Karpas-422 (cell line): ENCODE results near the gene GRK5. TPM values are rescaled to one million over a fixed set of nuclear protein-coding genes. Genes with fewer than 3 reads are reported as not detected.

ENCODE experiments used
- DNase-seq: peaks from one replicate; pipeline ENCODE4 v3.0.0-alpha.2; 2015
- H2AFZ ChIP-seq: fragments of 200-600 bp; sonication (generic); 2 replicates; pipeline ENCODE4 v1.6.1; 2014; ENCODE audit warnings: antibody characterized with exemption, low read length, mixed read lengths
- H3K27ac ChIP-seq: fragments of 200-600 bp; sonication (generic); 2 replicates; pipeline ENCODE4 v1.5.1; 2014; ENCODE audit warnings: mild to moderate bottlenecking, low read length, moderate library complexity
- H3K27me3 ChIP-seq: fragments of 200-600 bp; sonication (generic); 2 replicates; pipeline ENCODE4 v1.6.1; 2014; ENCODE audit warnings: low read length, mixed read lengths
- H3K36me3 ChIP-seq: fragments of 200-600 bp; sonication (generic); 2 replicates; pipeline ENCODE4 v1.6.1; 2014; ENCODE audit warnings: low read length, mixed read lengths; ENCODE audit not compliant: insufficient read depth
- H3K4me1 ChIP-seq: fragments of 200-600 bp; sonication (generic); 2 replicates; pipeline ENCODE4 v1.6.1; 2014; ENCODE audit warnings: mild to moderate bottlenecking, low read length, mixed read lengths
- H3K4me2 ChIP-seq: fragments of 200-600 bp; sonication (generic); 2 replicates; pipeline ENCODE4 v1.6.1; 2014; ENCODE audit warnings: low read length, low read depth, mild to moderate bottlenecking; ENCODE audit not compliant: poor library complexity, severe bottlenecking
- H3K4me3 ChIP-seq: fragments of 200-600 bp; sonication (generic); 2 replicates; pipeline ENCODE4 v1.5.1; 2014; ENCODE audit warnings: mild to moderate bottlenecking, antibody characterized with exemption, low read length, mixed read lengths
- H3K79me2 ChIP-seq: fragments of 200-600 bp; sonication (generic); 2 replicates; pipeline ENCODE4 v1.6.1; 2014; ENCODE audit warnings: mild to moderate bottlenecking, low read length, mixed read lengths
- H3K9ac ChIP-seq: fragments of 200-600 bp; sonication (generic); 2 replicates; pipeline ENCODE4 v1.6.0; 2014; ENCODE audit warnings: low read length
- H3K9me2 ChIP-seq: fragments of 200-600 bp; sonication (generic), shearing (Covaris generic); replicated peaks from 2 replicates; pipeline ENCODE4 v1.6.0; 2014; ENCODE audit warnings: mild to moderate bottlenecking, low read length, moderate library complexity; ENCODE audit not compliant: insufficient read depth
- H3K9me3 ChIP-seq: fragments of 300-700, 200-600 bp; sonication (generic); 2 replicates; pipeline ENCODE4 v1.6.1; 2014; ENCODE audit warnings: low read length, mixed read lengths
- H4K20me1 ChIP-seq: fragments of 200-600 bp; sonication (generic); 2 replicates; pipeline ENCODE4 v1.6.1; 2014; ENCODE audit warnings: mild to moderate bottlenecking, antibody characterized with exemption, low read length, low read depth; ENCODE audit not compliant: insufficient read depth
- total RNA-seq: library from RNA; depleted of rRNA; stranded (reverse); fragments of >200 nt; shearing (Covaris generic); gene quantifications from 2 replicates; pipeline ENCODE4 v1.2.3, GENCODE V29; 2014; ENCODE audit warnings: low replicate concordance

GRK5 gene
- total RNA-seq, 1 experiment from 2014 or later, result 4.5 TPM

DNA sequence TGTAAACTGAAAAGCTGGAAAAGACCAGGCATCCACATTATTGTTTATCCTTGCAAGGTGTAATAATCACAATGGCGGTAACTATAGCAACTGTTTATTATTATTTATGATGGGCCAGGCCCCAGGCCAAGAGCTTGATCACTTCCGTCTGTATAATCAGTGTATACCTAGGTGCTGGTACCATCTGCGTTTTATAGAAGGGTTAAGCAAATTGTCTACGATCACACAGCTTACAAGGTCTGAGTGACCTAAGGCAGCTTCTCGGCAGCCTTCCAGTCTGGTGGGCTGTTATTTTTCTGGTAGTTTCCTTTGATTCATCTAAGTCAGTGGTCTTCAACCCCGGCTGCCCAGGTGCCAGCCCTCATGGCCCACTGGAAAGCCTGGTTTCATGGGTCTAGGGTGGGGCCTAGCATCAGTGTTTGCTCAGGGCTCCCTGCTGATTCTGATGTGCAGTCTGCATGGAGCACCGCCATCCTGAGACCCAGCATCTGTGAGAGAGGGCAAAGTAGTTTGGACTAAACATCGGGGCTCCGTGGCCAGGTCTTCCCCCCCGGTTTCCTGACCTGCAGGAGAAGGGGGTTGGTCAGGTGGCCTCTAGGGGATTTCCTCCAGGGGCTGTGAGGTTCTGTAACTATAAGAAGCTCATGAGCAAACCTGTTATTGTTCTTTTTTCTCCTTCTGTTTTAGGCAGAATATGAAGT is 188.8 kb downstream of the GRK5 start:
- Histone ChIP-seq H3K4me2 (no peak overlapping the region), H3K9me2 (no peaks in the 10 kb centered on the region), H3K9me3 (no peaks in the 10 kb centered on the region), H3K4me3 (no peak overlapping the region), H3K27me3 (no peaks in the 10 kb centered on the region), H3K27ac (no peak overlapping the region), H4K20me1 (no peaks in the 10 kb centered on the region), H3K4me1 (peaks cover 5% of the 10 kb centered on the region), H3K36me3 (no peaks in the 10 kb centered on the region), H2AFZ (no peak overlapping the region), H3K79me2 (no peaks in the 10 kb centered on the region), H3K9ac (no peak overlapping the region)
- DNase-seq, result no peak

- Histone ChIP-seq H3K4me3 (no peak overlapping the region), H3K9me3 (no peaks in the 10 kb centered on the region), H4K20me1 (no peaks in the 10 kb centered on the region), H3K4me1 (peaks cover 5% of the 10 kb centered on the region), H3K9me2 (no peaks in the 10 kb centered on the region), H2AFZ (no peak overlapping the region), H3K79me2 (no peaks in the 10 kb centered on the region), H3K4me2 (no peak overlapping the region), H3K9ac (no peak overlapping the region), H3K27me3 (no peaks in the 10 kb centered on the region), H3K36me3 (no peaks in the 10 kb centered on the region), H3K27ac (no peak overlapping the region)
- DNase-seq, result no peak
Measured at GRCh38 chr10:119396709-119397071, 189.3 kb downstream of the GRK5 start.

DNA sequence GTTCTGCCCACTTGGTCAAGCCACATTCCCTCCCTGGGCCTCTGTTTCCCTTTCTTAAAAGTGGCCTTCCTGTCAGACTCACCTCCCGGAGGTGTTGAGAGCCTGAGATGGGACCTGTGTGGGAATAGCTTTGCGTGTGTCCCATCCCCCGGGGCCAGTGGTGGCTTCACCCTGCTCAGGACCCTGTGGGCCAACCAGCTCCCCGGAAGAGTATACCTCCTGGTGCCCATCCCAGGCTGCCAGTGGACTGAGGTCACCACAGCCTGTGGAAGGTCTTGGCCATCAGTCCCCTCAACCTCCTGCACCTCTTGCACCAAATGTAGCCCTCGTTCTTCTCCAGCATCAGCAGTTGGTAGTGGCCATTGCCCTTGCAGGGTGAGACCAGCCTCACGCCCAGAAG is 190.0 kb downstream of the GRK5 start:
- Histone ChIP-seq H3K36me3 (no peaks in the 10 kb centered on the region), H4K20me1 (no peaks in the 10 kb centered on the region), H3K4me1 (peaks cover 5% of the 10 kb centered on the region), H3K4me2 (no peak overlapping the region), H2AFZ (no peak overlapping the region), H3K9me2 (no peaks in the 10 kb centered on the region), H3K79me2 (no peaks in the 10 kb centered on the region), H3K27ac (no peak overlapping the region), H3K9ac (no peak overlapping the region), H3K9me3 (no peaks in the 10 kb centered on the region), H3K4me3 (no peak overlapping the region), H3K27me3 (no peaks in the 10 kb centered on the region)
- DNase-seq, result no peak

DNA sequence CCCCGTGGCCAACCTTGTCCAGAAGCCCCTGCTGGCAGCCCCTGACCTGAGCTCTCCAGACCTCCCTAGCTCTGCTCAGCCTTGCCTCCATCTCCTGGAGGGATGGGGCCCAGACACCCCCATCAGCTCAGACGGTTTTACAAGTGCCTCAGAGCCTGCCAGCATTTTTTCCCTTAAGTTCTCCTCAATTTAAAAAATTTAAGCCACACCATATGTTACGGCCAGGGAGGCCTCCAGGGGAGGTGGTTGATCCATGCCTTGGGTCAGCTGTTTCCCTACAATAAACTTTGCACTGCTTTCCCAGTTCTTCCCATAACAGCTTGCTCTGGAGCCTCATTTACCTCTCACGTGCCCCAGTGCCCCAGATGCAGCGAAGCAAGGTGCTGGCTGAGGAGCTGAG is 191.6 kb downstream of the GRK5 start:
- Histone ChIP-seq H3K36me3 (no peaks in the 10 kb centered on the region), H2AFZ (no peak overlapping the region), H3K27me3 (no peaks in the 10 kb centered on the region), H3K27ac (no peak overlapping the region), H3K9ac (no peak overlapping the region), H4K20me1 (no peaks in the 10 kb centered on the region), H3K9me2 (no peaks in the 10 kb centered on the region), H3K4me3 (no peak overlapping the region), H3K9me3 (no peaks in the 10 kb centered on the region), H3K4me2 (no peak overlapping the region), H3K4me1 (peaks cover 5% of the 10 kb centered on the region), H3K79me2 (no peaks in the 10 kb centered on the region)
- DNase-seq, result no peak

- Histone ChIP-seq H3K36me3 (no peaks in the 10 kb centered on the region), H3K27me3 (no peaks in the 10 kb centered on the region), H3K9me3 (no peaks in the 10 kb centered on the region), H3K9ac (no peak overlapping the region), H3K4me2 (no peak overlapping the region), H2AFZ (no peak overlapping the region), H4K20me1 (no peaks in the 10 kb centered on the region), H3K9me2 (no peaks in the 10 kb centered on the region), H3K4me1 (peaks cover 5% of the 10 kb centered on the region), H3K79me2 (no peaks in the 10 kb centered on the region), H3K4me3 (no peak overlapping the region), H3K27ac (no peak overlapping the region)
- no peak for DNase-seq
Measured at GRCh38 chr10:119399466-119399865, 192.1 kb downstream of the GRK5 start.

DNA sequence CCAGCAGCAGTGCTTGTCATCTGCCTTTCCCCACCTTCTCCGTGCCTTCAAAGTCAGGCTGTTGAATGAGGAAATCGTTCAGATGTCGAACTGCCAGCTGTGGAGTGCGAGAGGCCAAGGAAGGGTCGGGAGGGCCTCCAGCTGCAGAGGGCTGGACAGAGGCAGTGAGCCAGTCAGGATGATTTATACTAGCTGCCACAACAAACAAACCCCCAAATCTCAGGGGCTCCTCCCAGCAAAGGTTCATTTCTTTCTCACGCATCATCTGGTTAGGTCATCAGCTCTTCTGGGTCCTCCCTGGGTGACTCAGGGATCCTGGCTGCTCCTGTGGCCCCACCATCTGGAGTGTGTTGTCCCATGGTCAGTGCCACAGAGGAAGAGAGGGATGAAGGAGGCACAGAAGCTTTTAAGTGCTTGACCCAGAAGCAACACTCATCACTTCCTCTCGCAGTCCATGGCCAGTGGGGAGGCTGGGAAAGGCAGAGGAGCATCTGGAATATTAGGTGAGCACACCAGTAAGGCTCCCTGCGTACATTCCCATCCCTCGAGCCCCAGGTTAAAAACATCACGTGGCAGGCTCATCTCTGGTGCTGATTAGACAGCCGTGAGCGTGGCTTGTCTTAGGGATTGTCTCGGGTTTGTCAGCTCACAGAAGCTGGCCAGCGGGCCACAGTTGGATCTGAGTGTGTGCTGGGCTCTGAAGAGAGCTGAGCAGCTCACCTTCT is 194.5 kb downstream of the GRK5 start:
- Histone ChIP-seq H3K4me3 (no peak overlapping the region), H3K9me3 (no peaks in the 10 kb centered on the region), H4K20me1 (peaks cover 8% of the 10 kb centered on the region; the same call in 1 of the 2 replicates), H3K79me2 (no peaks in the 10 kb centered on the region), H3K36me3 (no peaks in the 10 kb centered on the region), H3K4me2 (no peak overlapping the region), H3K27ac (no peak overlapping the region), H3K4me1 (no peaks in the 10 kb centered on the region), H3K9me2 (no peaks in the 10 kb centered on the region), H3K27me3 (no peaks in the 10 kb centered on the region), H2AFZ (no peak overlapping the region), H3K9ac (no peak overlapping the region)
- no peak for DNase-seq

DNA sequence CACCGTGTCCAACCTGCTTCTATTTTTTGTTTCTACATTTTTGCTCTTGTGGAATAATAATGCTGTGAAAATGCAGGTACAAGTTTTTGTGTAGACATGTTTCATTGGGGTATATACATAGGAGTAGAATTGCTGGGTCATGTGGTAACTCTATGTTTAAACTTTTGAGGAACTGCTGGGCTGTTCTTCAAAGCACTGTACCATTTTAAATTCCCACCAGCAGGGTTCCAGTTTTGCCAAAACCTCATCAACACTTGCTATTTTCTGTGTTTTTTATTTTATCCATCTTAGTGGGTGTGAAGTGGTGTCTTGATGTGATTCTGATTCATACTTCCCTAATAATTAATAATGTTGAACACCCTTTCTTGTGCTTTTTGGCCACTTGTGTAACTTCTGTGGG is 196.6 kb downstream of the GRK5 start:
- H2AFZ ChIP-seq, result no peak overlapping the region
- H3K4me2 ChIP-seq, result no peak overlapping the region
- H3K27ac ChIP-seq, result no peak overlapping the region
- H3K27me3 ChIP-seq, result no peaks in the 10 kb centered on the region
- H3K9me3 ChIP-seq, result no peaks in the 10 kb centered on the region
- H3K79me2 ChIP-seq, result no peaks in the 10 kb centered on the region
- DNase-seq, result no peak
- no peaks in the 10 kb centered on the region for H3K36me3 ChIP-seq
- H3K9ac ChIP-seq, result no peak overlapping the region
- no peaks in the 10 kb centered on the region for H3K4me1 ChIP-seq
- no peak overlapping the region for H3K4me3 ChIP-seq
- H4K20me1 ChIP-seq, result peaks cover 8% of the 10 kb centered on the region; the same call in 1 of the 2 replicates
- H3K9me2 ChIP-seq, result no peaks in the 10 kb centered on the region

GRCh38 chr10:119404719-119405519 is 197.5 kb downstream of the GRK5 start:
- H2AFZ ChIP-seq, result no peak overlapping the region
- H3K36me3 ChIP-seq, result no peaks in the 10 kb centered on the region
- H3K9ac ChIP-seq, result no peak overlapping the region
- H3K9me2 ChIP-seq, result no peaks in the 10 kb centered on the region
- peaks cover 8% of the 10 kb centered on the region; the same call in 1 of the 2 replicates for H4K20me1 ChIP-seq
- H3K4me2 ChIP-seq, result no peak overlapping the region
- no peaks in the 10 kb centered on the region for H3K4me1 ChIP-seq
- no peak overlapping the region for H3K4me3 ChIP-seq
- no peaks in the 10 kb centered on the region for H3K9me3 ChIP-seq
- H3K79me2 ChIP-seq, result no peaks in the 10 kb centered on the region
- no peak overlapping the region for H3K27ac ChIP-seq
- no peaks in the 10 kb centered on the region for H3K27me3 ChIP-seq
- no peak for DNase-seq
